PC-3 (cell line): ENCODE results near the gene PCP4L1. TPM values are rescaled to one million over a fixed set of nuclear protein-coding genes. Genes with fewer than 3 reads are reported as not detected.

Experiments
- ATAC-seq: fragments of 200-7000 bp; cut with Tn5 transposase; 2 replicates; pipeline ENCODE4 v1.9.1; 2020; ENCODE audit warnings: mild to moderate bottlenecking, moderate library complexity
- BruUV-seq: library from RNA; stranded (reverse); fragments of 400-500 nt; replicated peaks from 2 replicates; lab custom pipeline; 2021; lab: Mats Ljungman, UMichigan
- CTCF ChIA-PET: fragments of 300-600 bp; sonication (Branson Sonifier 250); formaldehyde crosslinking; loops from one replicate; lab custom pipeline; 2022; ENCODE audit warnings: antibody characterized with exemption; lab: Charles Lee
- POLR2A ChIA-PET: fragments of 300-600 bp; sonication (Branson Sonifier 250); formaldehyde crosslinking; loops from one replicate; lab custom pipeline; 2022; ENCODE audit warnings: antibody characterized with exemption; ENCODE audit not compliant: unreplicated experiment; lab: Charles Lee
- DNase-seq: peaks from one replicate; pipeline ENCODE4 v3.0.0-alpha.2; 2015
- H2AFZ ChIP-seq: fragments of 300-600 bp; sonication (generic); 2 replicates; pipeline ENCODE4 v1.6.0; 2016; ENCODE audit warnings: antibody characterized with exemption, low read length
- H3F3A ChIP-seq: fragments of 300-600 bp; sonication (generic); one replicate; pipeline ENCODE4 v1.6.0; 2017; ENCODE audit warnings: antibody characterized with exemption, low read length, control low read depth, mild to moderate bottlenecking; ENCODE audit not compliant: unreplicated experiment
- H3K27ac ChIP-seq: fragments of 300-600 bp; sonication (generic); 2 replicates; pipeline ENCODE4 v1.5.1; 2016; ENCODE audit warnings: mild to moderate bottlenecking, low read length
- H3K27me3 ChIP-seq: fragments of 300-600 bp; sonication (generic); 2 replicates; pipeline ENCODE4 v1.6.1; 2016; ENCODE audit warnings: low read length, mixed read lengths
- H3K36me3 ChIP-seq: fragments of 300-600 bp; sonication (generic); 2 replicates; pipeline ENCODE4 v1.6.1; 2016; ENCODE audit warnings: low read depth, mixed run types, low read length, mixed read lengths
- H3K4me1 ChIP-seq: fragments of 300-600 bp; sonication (generic); 2 replicates; pipeline ENCODE4 v1.5.1; 2016; ENCODE audit warnings: low read length; ENCODE audit not compliant: insufficient read depth
- H3K4me2 ChIP-seq: fragments of 300-600 bp; sonication (generic); 2 replicates; pipeline ENCODE4 v1.6.0; 2016; ENCODE audit warnings: low read length
- H3K4me3 ChIP-seq: fragments of 300-600 bp; sonication (generic); 2 replicates; pipeline ENCODE4 v1.5.1; 2016; ENCODE audit warnings: mild to moderate bottlenecking, low read length, mixed read lengths
- H3K79me2 ChIP-seq: fragments of 300-600 bp; sonication (generic); 2 replicates; pipeline ENCODE4 v1.6.1; 2017; ENCODE audit warnings: low read length, mixed read lengths
- H3K9ac ChIP-seq: fragments of 300-600 bp; sonication (generic); 2 replicates; pipeline ENCODE4 v1.6.0; 2016; ENCODE audit warnings: mild to moderate bottlenecking, low read length
- H3K9me2 ChIP-seq: fragments of 300-600 bp; sonication (generic); replicated peaks from 2 replicates; pipeline ENCODE4 v1.6.1; 2016; ENCODE audit warnings: mixed run types, low read length, mixed read lengths
- H3K9me3 ChIP-seq: fragments of 300-600 bp; sonication (generic); 2 replicates; pipeline ENCODE4 v1.6.1; 2016; ENCODE audit warnings: low read length, mixed read lengths
- H4K20me1 ChIP-seq: fragments of 300-600 bp; sonication (generic); 2 replicates; pipeline ENCODE4 v1.6.1; 2016; ENCODE audit warnings: low read length, mixed read lengths
- EZH2 ChIP-seq: fragments of 300-600 bp; sonication (generic); IDR thresholded peaks from one replicate; pipeline ENCODE4 v1.6.1; 2017; ENCODE audit warnings: antibody characterized with exemption, mild to moderate bottlenecking, low read length; ENCODE audit not compliant: unreplicated experiment
- EZH2phosphoT487 ChIP-seq: fragments of 300-600 bp; sonication (generic); IDR thresholded peaks from 2 replicates; pipeline ENCODE4 v1.6.1; 2018; ENCODE audit warnings: mild to moderate bottlenecking, antibody characterized with exemption, low read length, borderline replicate concordance
- intact Hi-C: fragments of 100-400 bp; cut with micrococcal nuclease; formaldehyde crosslinking; loops from 2 replicates; pipeline ENCODE4 v1.9.0; 2023
- total RNA-seq: library from RNA; depleted of rRNA; stranded (reverse); fragments of >200 nt; gene quantifications from 2 replicates; pipeline ENCODE4 v1.2.3, GENCODE V29; 2014
- TF ChIP-seq, protein P1 (sequence below): fragments of 300-600 bp; sonication (generic); conservative IDR thresholded peaks from 2 replicates; pipeline ENCODE4 v1.5.1; 2017; ENCODE audit warnings: antibody characterized with exemption, low read depth, mild to moderate bottlenecking, low read length

PCP4L1 gene
- total RNA-seq, 1 experiment from 2014 or later = 0.07 TPM

DNA sequence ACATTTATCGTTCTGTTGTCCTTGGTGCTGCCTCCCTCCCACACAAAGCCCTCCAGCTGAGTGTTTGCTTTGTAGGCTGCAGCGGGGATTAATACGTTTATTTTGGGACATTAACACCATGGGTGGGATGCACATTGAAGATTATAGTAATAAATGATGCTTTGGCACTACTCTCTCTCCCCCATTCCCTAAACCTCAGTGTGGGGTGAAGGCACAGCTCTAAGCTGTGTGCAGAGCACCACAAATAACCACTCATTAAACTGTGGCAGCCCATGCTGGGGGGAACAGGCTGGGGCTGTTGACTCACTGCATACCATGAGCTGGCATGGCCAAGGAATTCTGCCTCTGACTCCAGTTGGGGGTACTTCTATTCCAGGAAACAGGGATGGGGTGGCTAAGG lies 7.7 kb downstream of the PCP4L1 start:
- no peaks in the 10 kb centered on the region for H3F3A ChIP-seq
- H3K4me1 ChIP-seq = no peaks in the 10 kb centered on the region; the same call in 1 of the 2 replicates
- ChIA-PET POLR2A (no interaction called here), CTCF (no interaction called here)
- DNase-seq (peak; percentile 41), ATAC-seq (peak; percentile 38; the same call in 1 of the 2 replicates)
- H3K27me3 ChIP-seq = no peaks in the 10 kb centered on the region
- no peak overlapping the region for H2AFZ ChIP-seq
- no peaks in the 10 kb centered on the region for H3K36me3 ChIP-seq
- intact Hi-C loops = no loop called here
- no peak overlapping the region for H3K9ac ChIP-seq
- no peak overlapping the region for H3K27ac ChIP-seq
- no peaks in the 10 kb centered on the region for H3K9me2 ChIP-seq
- H3K4me3 ChIP-seq = no peak overlapping the region
- BruUV-seq = no TSS peak
- TF ChIP-seq EZH2 (no peak), EZH2phosphoT487 (no peak)
- TF ChIP-seq, protein P1, sequence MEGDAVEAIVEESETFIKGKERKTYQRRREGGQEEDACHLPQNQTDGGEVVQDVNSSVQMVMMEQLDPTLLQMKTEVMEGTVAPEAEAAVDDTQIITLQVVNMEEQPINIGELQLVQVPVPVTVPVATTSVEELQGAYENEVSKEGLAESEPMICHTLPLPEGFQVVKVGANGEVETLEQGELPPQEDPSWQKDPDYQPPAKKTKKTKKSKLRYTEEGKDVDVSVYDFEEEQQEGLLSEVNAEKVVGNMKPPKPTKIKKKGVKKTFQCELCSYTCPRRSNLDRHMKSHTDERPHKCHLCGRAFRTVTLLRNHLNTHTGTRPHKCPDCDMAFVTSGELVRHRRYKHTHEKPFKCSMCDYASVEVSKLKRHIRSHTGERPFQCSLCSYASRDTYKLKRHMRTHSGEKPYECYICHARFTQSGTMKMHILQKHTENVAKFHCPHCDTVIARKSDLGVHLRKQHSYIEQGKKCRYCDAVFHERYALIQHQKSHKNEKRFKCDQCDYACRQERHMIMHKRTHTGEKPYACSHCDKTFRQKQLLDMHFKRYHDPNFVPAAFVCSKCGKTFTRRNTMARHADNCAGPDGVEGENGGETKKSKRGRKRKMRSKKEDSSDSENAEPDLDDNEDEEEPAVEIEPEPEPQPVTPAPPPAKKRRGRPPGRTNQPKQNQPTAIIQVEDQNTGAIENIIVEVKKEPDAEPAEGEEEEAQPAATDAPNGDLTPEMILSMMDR = no peak
- no peaks in the 10 kb centered on the region for H4K20me1 ChIP-seq
- no peaks in the 10 kb centered on the region for H3K79me2 ChIP-seq
- no peak overlapping the region for H3K4me2 ChIP-seq
- no peaks in the 10 kb centered on the region for H3K9me3 ChIP-seq

DNA sequence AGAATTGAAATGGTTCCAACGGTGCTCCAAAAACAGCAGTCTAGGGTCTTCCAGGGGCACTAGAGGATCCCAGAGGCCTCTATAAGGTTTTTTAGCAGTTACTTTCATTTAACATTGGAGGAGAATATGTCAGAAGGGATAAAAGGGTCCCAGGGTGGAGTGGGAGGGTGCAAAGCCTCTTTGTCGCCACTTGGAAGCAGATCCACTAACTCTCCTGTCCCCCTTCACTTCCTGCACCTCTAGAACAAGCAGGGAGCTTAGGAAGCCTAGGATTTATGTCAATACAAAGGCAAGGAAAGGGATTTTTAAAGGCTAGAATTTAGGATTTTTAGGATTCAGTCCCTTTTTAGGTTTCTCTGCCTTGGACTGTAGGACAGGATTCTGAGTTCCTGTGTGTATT lies 8.3 kb downstream of the PCP4L1 start:
- no TSS peak for BruUV-seq
- CTCF ChIA-PET = no interaction called here

GRCh38 chr1:161267321-161267720 lies 8.8 kb downstream of the PCP4L1 start:
- no peaks in the 10 kb centered on the region for H3K79me2 ChIP-seq
- no peak overlapping the region for H3K27ac ChIP-seq
- no peak overlapping the region for H3K4me2 ChIP-seq
- no peaks in the 10 kb centered on the region for H3K9me3 ChIP-seq
- no peak overlapping the region for H3K4me3 ChIP-seq
- ATAC-seq = no peak
- ChIA-PET POLR2A (interaction anchor here (0.6 kb wide), 1 partner anchor 30 kb away, joined by 4 read pairs; no protein-coding TSS in a partner anchor), CTCF (no interaction called here)
- no peaks in the 10 kb centered on the region for H3K27me3 ChIP-seq
- H3F3A ChIP-seq = no peaks in the 10 kb centered on the region
- no peak overlapping the region for H3K9ac ChIP-seq
- TF ChIP-seq EZH2phosphoT487 (no peak), EZH2 (no peak)
- TF ChIP-seq, protein P1 = no peak
- no TSS peak for BruUV-seq
- H4K20me1 ChIP-seq = no peaks in the 10 kb centered on the region
- no peaks in the 10 kb centered on the region for H3K36me3 ChIP-seq
- no peak overlapping the region for H2AFZ ChIP-seq
- H3K9me2 ChIP-seq = no peaks in the 10 kb centered on the region
- intact Hi-C loops = no loop called here
- no peak for DNase-seq
- H3K4me1 ChIP-seq = no peaks in the 10 kb centered on the region; the same call in 1 of the 2 replicates

More for the DNA sequence above, 8.3 kb downstream of the PCP4L1 start:
- no peak for DNase-seq
- ATAC-seq = no peak
- POLR2A ChIA-PET = interaction anchor here (0.6 kb wide), 1 partner anchor 29 kb away, joined by 4 read pairs; no protein-coding TSS in a partner anchor
- H3K27me3 ChIP-seq = no peaks in the 10 kb centered on the region
- H3K27ac ChIP-seq = no peak overlapping the region
- no peaks in the 10 kb centered on the region; the same call in 1 of the 2 replicates for H3K4me1 ChIP-seq
- H3K4me2 ChIP-seq = no peak overlapping the region
- H3K9me2 ChIP-seq = no peaks in the 10 kb centered on the region
- no peaks in the 10 kb centered on the region for H3K79me2 ChIP-seq
- H3K9ac ChIP-seq = no peak overlapping the region
- no peaks in the 10 kb centered on the region for H4K20me1 ChIP-seq
- TF ChIP-seq EZH2 (no peak), EZH2phosphoT487 (no peak)
- TF ChIP-seq, protein P1 = no peak
- intact Hi-C loops = no loop called here
- no peak overlapping the region for H2AFZ ChIP-seq
- H3K36me3 ChIP-seq = no peaks in the 10 kb centered on the region
- H3K9me3 ChIP-seq = no peaks in the 10 kb centered on the region
- no peak overlapping the region for H3K4me3 ChIP-seq
- H3F3A ChIP-seq = no peaks in the 10 kb centered on the region
